Lung (tissue), 12 donors: Measurements from ENCODE around the gene HTR2C. TPM values are rescaled to one million over a fixed set of nuclear protein-coding genes. Genes with fewer than 3 reads are reported as not detected.

ENCODE experiments used
- ATAC-seq: fragments of 200-7000 bp; cut with Tn5 transposase; one replicate; pipeline ENCODE4 v1.9.1; 2020; ENCODE audit warnings: moderate number of reproducible peaks; ENCODE audit not compliant: insufficient read depth, low FRiP score
- DNase-seq, 3 donors: peaks; one replicate each; pipeline ENCODE4 v3.0.0-alpha.2; 2013 to 2017
- H3K27ac ChIP-seq, 2 donors: one replicate each; pipeline ENCODE4 v1.5.1; 2013; ENCODE audit warnings: mild to moderate bottlenecking in 2 of 2, moderate library complexity in 2 of 2, control low read depth in 1 of 2, inconsistent platforms in 1 of 2, low read depth in 1 of 2, low read length in 1 of 2
- H3K27me3 ChIP-seq, 3 donors: one replicate each; pipeline ENCODE4 v1.5.1; 2013; ENCODE audit warnings: low read length in 2 of 3; ENCODE audit not compliant: control insufficient read depth in 3 of 3, insufficient read depth in 3 of 3
- H3K36me3 ChIP-seq, 4 donors: one replicate each; pipeline ENCODE4 v1.5.1; 2013; ENCODE audit warnings: low read length in 4 of 4, mild to moderate bottlenecking in 1 of 4, moderate library complexity in 1 of 4; ENCODE audit not compliant: control insufficient read depth in 4 of 4, insufficient read depth in 4 of 4
- H3K4me1 ChIP-seq, 5 donors: one replicate each; pipeline ENCODE4 v1.5.1; 2013; ENCODE audit warnings: low read length in 5 of 5, mild to moderate bottlenecking in 2 of 5, moderate library complexity in 1 of 5; ENCODE audit not compliant: control insufficient read depth in 5 of 5, insufficient read depth in 5 of 5
- H3K4me3 ChIP-seq: one replicate; pipeline ENCODE4 v1.5.1; 2013; ENCODE audit warnings: mild to moderate bottlenecking, control low read depth, moderate library complexity
- H3K9ac ChIP-seq, 2 donors: one replicate each; pipeline ENCODE4 v1.5.1; 2013; ENCODE audit warnings: low read length in 2 of 2, control low read depth in 1 of 2; ENCODE audit not compliant: insufficient read depth in 1 of 2
- H3K9me3 ChIP-seq, 4 donors: one replicate each; pipeline ENCODE4 v1.5.1; 2013; ENCODE audit warnings: low read length in 3 of 4, mild to moderate bottlenecking in 1 of 4, moderate library complexity in 1 of 4; ENCODE audit not compliant: control insufficient read depth in 4 of 4, insufficient read depth in 3 of 4
- CTCF ChIP-seq: IDR thresholded peaks from 2 replicates; pipeline ENCODE4 v1.5.1; 2012; ENCODE audit warnings: mild to moderate bottlenecking; ENCODE audit errors: control extremely low read depth, extremely low read depth
- WGBS, 2 donors: extraction: QIAGEN DNeasy Blood & Tissue Kit; methylation state at CpG; one replicate each; pipeline ENCODE4 v1.1.7; 2013; 5-methylcytosine and 5-hydroxymethylcytosine counted together
- polyA plus RNA-seq, 2 donors: library from polyadenylated mRNA; stranded (reverse); fragments of 200-250 nt; gene quantifications; one replicate each; pipeline ENCODE4 v1.2.1, GENCODE V29; 2013
- total RNA-seq, 2 donors: library from RNA; depleted of rRNA in 1 of 2; stranded (reverse); fragments of >200 nt in 1 of 2; gene quantifications; one replicate each; pipeline ENCODE4 v1.2.1, GENCODE V29; 2014 to 2021
- donor health status: control.
- donor health status: control.
- donor health status: Bipolar disorder and iron deficiency.
- donor health status: healthy.
- donor health status: DM: yes; HTN: yes; CAD: no.

HTR2C gene
- total and polyA plus RNA-seq, 4 donors, result 0.23 TPM; not detected in 3

- no peak for ATAC-seq
- no peaks in the 10 kb centered on the region for H3K36me3 ChIP-seq
- TF ChIP-seq CTCF, result no peak
Observed at GRCh38 chrX:114906984-114907510, 323.2 kb downstream of the HTR2C start.

GRCh38 chrX:114924423-114924822 lies 340.5 kb downstream of the HTR2C start:
- Histone ChIP-seq H3K27me3 (peaks cover 0 to 17% (median 4%) of the 10 kb centered on the region in 3 donors), H3K27ac (no peak overlapping the region), H3K36me3 (no peaks in the 10 kb centered on the region), H3K9me3 (no peaks in the 10 kb centered on the region), H3K9ac (no peak overlapping the region), H3K4me1 (peaks cover 0 to 4% (median 0%) of the 10 kb centered on the region in 5 donors), H3K4me3 (no peak overlapping the region)
- 68 to 78% methylated on average over 3 of the region's 3 CpGs for WGBS, 2 donors
- TF ChIP-seq CTCF, result no peak
- DNase-seq (no peak), ATAC-seq (no peak)

More at GRCh38 chrX:114906984-114907510, 323.2 kb downstream of the HTR2C start:
- H3K9ac ChIP-seq, result no peak overlapping the region
- no peak overlapping the region for H3K4me3 ChIP-seq
- no peaks in the 10 kb centered on the region for H3K4me1 ChIP-seq
- H3K27me3 ChIP-seq, result peaks cover 5 to 30% (median 16%) of the 10 kb centered on the region in 3 donors
- H3K9me3 ChIP-seq, result peaks cover 0 to 3% (median 0%) of the 10 kb centered on the region in 4 donors
- no peak overlapping the region for H3K27ac ChIP-seq
- DNase-seq, result no peak
- 33 to 44% methylated on average over 9 of the region's 9 CpGs for WGBS, 2 donors

GRCh38 chrX:114924856-114925255 lies 341.0 kb downstream of the HTR2C start:
- Histone ChIP-seq H3K4me1 (peaks cover 0 to 4% (median 0%) of the 10 kb centered on the region in 5 donors), H3K36me3 (no peaks in the 10 kb centered on the region), H3K27me3 (peaks cover 0 to 17% (median 4%) of the 10 kb centered on the region in 3 donors), H3K27ac (no peak overlapping the region), H3K9me3 (no peaks in the 10 kb centered on the region), H3K9ac (no peak overlapping the region), H3K4me3 (no peak overlapping the region)
- no peak for TF ChIP-seq CTCF
- DNase-seq (peak in 2 of 3 donors; percentile 22 to 42), ATAC-seq (no peak)

GRCh38 chrX:114930227-114930626 lies 346.3 kb downstream of the HTR2C start:
- no peak for ATAC-seq

More at GRCh38 chrX:114930227-114930626, 346.3 kb downstream of the HTR2C start:
- no peaks in the 10 kb centered on the region for H3K4me1 ChIP-seq
- no peak overlapping the region for H3K27ac ChIP-seq
- no peak for TF ChIP-seq CTCF
- no peak overlapping the region for H3K4me3 ChIP-seq
- DNase-seq, result no peak
- peaks cover 0 to 9% (median 4%) of the 10 kb centered on the region in 4 donors for H3K9me3 ChIP-seq
- no peak overlapping the region for H3K9ac ChIP-seq
- peaks cover 0 to 21% (median 7%) of the 10 kb centered on the region in 3 donors for H3K27me3 ChIP-seq
- H3K36me3 ChIP-seq, result no peaks in the 10 kb centered on the region
